ENCODE data around the gene GINS2. TPM values are rescaled to one million over a fixed set of nuclear protein-coding genes. Genes with fewer than 3 reads are reported as not detected.

GINS2 gene
- total RNA-seq, 1 experiment from 2014 or later: 52.7 TPM

GRCh38 chr16:85633888-85634287 is 54.9 kb downstream of the GINS2 start:
- no peak for DNase-seq
- Mint-ChIP-seq H3K27ac (no peak overlapping the region), H3K4me3 (no peak overlapping the region), H3K4me1 (peaks cover 6 to 8% of the 10 kb centered on the region in 2 experiments; a peak in 3 of 4 replicates), H3K27me3 (ENCODE audit: low read depth) (no peaks in the 10 kb centered on the region), H3K36me3 (ENCODE audit: insufficient read depth in 1 of 3, low read depth in 3 of 3) (peaks cover 13 to 31% (median 21%) of the 10 kb centered on the region in 3 experiments), H3K9me3 (peaks cover 9 to 11% of the 10 kb centered on the region in 2 experiments)
- H3K18ac ChIP-seq (ENCODE audit: insufficient read length, low read depth, low read length): no peak overlapping the region
- H2BK120ac ChIP-seq (ENCODE audit: low read depth, low read length, poor library complexity, severe bottlenecking): no peak overlapping the region
- no peak overlapping the region for H3K27ac ChIP-seq (ENCODE audit: insufficient read length, low read depth, low read length)
- no peak overlapping the region for H4K91ac ChIP-seq (ENCODE audit: insufficient read length, low read depth, low read length)
- H3K27me3 ChIP-seq (ENCODE audit: insufficient read depth, low read length): no peaks in the 10 kb centered on the region
- H3K9me3 ChIP-seq (ENCODE audit: control insufficient read depth, low read depth, low read length): no peaks in the 10 kb centered on the region
- TF ChIP-seq CTCF (conservative IDR thresholded peaks at IDR 0.05): no peak
- H2BK15ac ChIP-seq (ENCODE audit: low read depth, low read length): no peak overlapping the region
- no CpG with 5 or more reads among the region's 35 CpGs for WGBS (ENCODE audit: extremely low coverage, insufficient read length, low lambda C conversion rate)
- no peak overlapping the region for H3K14ac ChIP-seq (ENCODE audit: insufficient read depth, low read length)
- H2AK5ac ChIP-seq (ENCODE audit: insufficient read length, low read length): no peak overlapping the region
- H3K4ac ChIP-seq (ENCODE audit: low read depth, low read length): no peak overlapping the region
- peaks cover 4% of the 10 kb centered on the region for H4K20me1 ChIP-seq (ENCODE audit: control insufficient read depth, insufficient read depth, insufficient read length)
- no peak overlapping the region for H2AFZ ChIP-seq (ENCODE audit: low read length)
- no peak overlapping the region for H3K4me2 ChIP-seq (ENCODE audit: insufficient read depth, insufficient read length, low read length)
- no peak overlapping the region for H2BK12ac ChIP-seq (ENCODE audit: insufficient read length, low read depth, low read length)
- H3K79me2 ChIP-seq (ENCODE audit: insufficient read depth, low read length): peaks cover 28% of the 10 kb centered on the region; the same call in 1 of the 2 replicates
- no peak overlapping the region for H2BK20ac ChIP-seq (ENCODE audit: low read depth, low read length, poor library complexity, severe bottlenecking)
- H4K5ac ChIP-seq (ENCODE audit: insufficient read length, low read depth, low read length): no peak overlapping the region
- H4K8ac ChIP-seq (replicated peaks; ENCODE audit: insufficient read length, low read depth, low read length): no peak overlapping the region
- no peak overlapping the region for H2BK5ac ChIP-seq (ENCODE audit: insufficient read length, low read length)
- H3K23ac ChIP-seq (ENCODE audit: insufficient read length, low read depth, low read length): no peak overlapping the region
- H3K79me1 ChIP-seq (ENCODE audit: insufficient read depth, low read depth, low read length, poor library complexity, severe bottlenecking): no peaks in the 10 kb centered on the region
- H3T11ph ChIP-seq (ENCODE audit: low read length): no peak overlapping the region
- H3K9ac ChIP-seq (ENCODE audit: extremely low read depth, insufficient read length, low read length): no peak overlapping the region
- no peaks in the 10 kb centered on the region for H3K23me2 ChIP-seq (ENCODE audit: insufficient read length, low read depth, low read length, poor library complexity, severe bottlenecking)
- no peak overlapping the region for H3K56ac ChIP-seq (ENCODE audit: insufficient read length, low read depth, low read length)
- H3K4me1 ChIP-seq (ENCODE audit: insufficient read depth, low read length): no peaks in the 10 kb centered on the region
